SIG-M5 treated with dmso at 0.1 percent for 504 hours (cell line): ENCODE results near the gene CDK11A.
"Not testable (repeated sequence)": the region's sequence is repeated elsewhere in the genome, so short reads cannot be mapped to it uniquely, and the experiment has no call there.

Experiments used
- DNase-seq: peaks from one replicate; lab custom pipeline; 2025; ENCODE audit not compliant: unreplicated experiment; lab: John Stamatoyannopoulos, UW

CDK11A gene

GRCh38 chr1:1684031-1684681 is 40.0 kb downstream of the CDK11A start:
- no peak for DNase-seq

GRCh38 chr1:1683104-1683905 is 40.9 kb downstream of the CDK11A start:
- DNase-seq, result no peak

GRCh38 chr1:1680912-1681273 is 43.3 kb downstream of the CDK11A start:
- DNase-seq, result no peak

GRCh38 chr1:1680031-1680911 is 43.9 kb downstream of the CDK11A start:
- no peak for DNase-seq

GRCh38 chr1:1678581-1679380 is 45.4 kb downstream of the CDK11A start:
- DNase-seq, result no peak

- no peak for DNase-seq
Measured at GRCh38 chr1:1677718-1678580, 46.2 kb downstream of the CDK11A start.

- not testable (repeated sequence) for DNase-seq
Measured at GRCh38 chr1:1676087-1676486, 48.1 kb downstream of the CDK11A start.

GRCh38 chr1:1675218-1675617 is 48.9 kb downstream of the CDK11A start:
- not testable (repeated sequence) for DNase-seq

- DNase-seq, result not testable (repeated sequence)
Measured at GRCh38 chr1:1674806-1675205, 49.4 kb downstream of the CDK11A start.

GRCh38 chr1:1672181-1672965 is 51.8 kb downstream of the CDK11A start:
- no peak for DNase-seq

GRCh38 chr1:1671365-1672119 is 52.6 kb downstream of the CDK11A start:
- DNase-seq, result no peak

GRCh38 chr1:1670866-1671265 is 53.3 kb downstream of the CDK11A start:
- DNase-seq, result no peak

GRCh38 chr1:1669468-1670440 is 54.4 kb downstream of the CDK11A start:
- DNase-seq, result no peak

GRCh38 chr1:1666526-1666925 is 57.6 kb downstream of the CDK11A start:
- DNase-seq, result no peak

- no peak for DNase-seq
Measured at GRCh38 chr1:1665815-1666251, 58.3 kb downstream of the CDK11A start.

- DNase-seq, result no peak
Measured at GRCh38 chr1:1664941-1665814, 59.0 kb downstream of the CDK11A start.
